Activated T-helper 1 cell treated with anti-CD3 and anti-CD28 coated beads, Interleukin-2, amount 50 U/mL, for 16 hours (primary cell): ENCODE results near the gene SIAE.

Source experiments
- DNase-seq, 2 donors: peaks; one replicate each; pipeline ENCODE4 v3.0.0-alpha.2; 2020; ENCODE audit warnings: low read depth in 1 of 2, low spot score in 1 of 2

SIAE gene

DNA sequence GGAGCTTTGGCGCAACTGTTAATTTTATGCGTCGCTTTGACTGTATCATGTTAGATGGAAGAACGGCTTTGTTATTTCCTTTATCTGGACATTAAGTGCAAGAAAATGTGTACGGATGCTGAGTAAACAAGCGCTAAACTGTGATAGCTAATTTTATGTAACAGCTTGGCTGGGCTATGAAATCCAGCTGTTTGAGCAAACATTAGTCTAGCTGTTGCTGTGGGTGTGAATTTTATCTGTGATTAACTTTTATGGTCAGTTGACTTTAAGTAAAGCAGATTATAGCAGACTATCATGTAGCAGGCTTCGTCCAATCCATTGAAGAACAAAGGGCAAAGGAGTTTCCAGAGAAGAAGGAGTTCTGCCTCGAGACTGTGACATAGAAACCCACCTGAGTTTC, 89.8 kb downstream of the SIAE start:
- no peak for DNase-seq
